HepG2 (cell line): Measurements from ENCODE around the gene MYO5B.

ENCODE experiments used
- POLR2A ChIP-seq, 2 experiments: IDR thresholded peaks; 2 replicates each; pipeline ENCODE4 v1.6.1; 2011; ENCODE audit warnings: low read depth in 2 of 2, low read length in 2 of 2, mild to moderate bottlenecking in 1 of 2, moderate library complexity in 1 of 2; ENCODE audit not compliant: insufficient read depth in 1 of 2
- POLR2AphosphoS5 ChIP-seq: IDR thresholded peaks from 2 replicates; pipeline ENCODE4 v1.6.1; 2012; ENCODE audit warnings: low read depth, low read length
- REXO4 ChIP-seq: sonication (generic); formaldehyde crosslinking; IDR thresholded peaks from 2 replicates; pipeline ENCODE4 v1.8.0; 2022; ENCODE audit warnings: missing genetic modification reagents, mild to moderate bottlenecking, borderline replicate concordance
- RFXAP ChIP-seq: sonication (generic); formaldehyde crosslinking; IDR thresholded peaks from 2 replicates; pipeline ENCODE4 v1.4.0; 2020; ENCODE audit warnings: missing genetic modification reagents, borderline replicate concordance
- SATB2 ChIP-seq: sonication (generic); formaldehyde crosslinking; IDR thresholded peaks from 2 replicates; pipeline ENCODE4 v1.5.0; 2020; ENCODE audit warnings: missing genetic modification reagents
- ZMYM3 ChIP-seq: sonication (generic); formaldehyde crosslinking; IDR thresholded peaks from 2 replicates; pipeline ENCODE4 v1.5.1; 2020; ENCODE audit warnings: mild to moderate bottlenecking, missing genetic modification reagents
- ZNF563 ChIP-seq: sonication (generic); formaldehyde crosslinking; IDR thresholded peaks from 2 replicates; pipeline ENCODE4 v1.8.0; 2022; ENCODE audit warnings: mild to moderate bottlenecking, moderate library complexity, missing genetic modification reagents
- ZZZ3 ChIP-seq: sonication (generic); formaldehyde crosslinking; IDR thresholded peaks from 2 replicates; pipeline ENCODE4 v1.4.0; 2020; ENCODE audit warnings: missing genetic modification reagents, mild to moderate bottlenecking, borderline replicate concordance

DNA sequence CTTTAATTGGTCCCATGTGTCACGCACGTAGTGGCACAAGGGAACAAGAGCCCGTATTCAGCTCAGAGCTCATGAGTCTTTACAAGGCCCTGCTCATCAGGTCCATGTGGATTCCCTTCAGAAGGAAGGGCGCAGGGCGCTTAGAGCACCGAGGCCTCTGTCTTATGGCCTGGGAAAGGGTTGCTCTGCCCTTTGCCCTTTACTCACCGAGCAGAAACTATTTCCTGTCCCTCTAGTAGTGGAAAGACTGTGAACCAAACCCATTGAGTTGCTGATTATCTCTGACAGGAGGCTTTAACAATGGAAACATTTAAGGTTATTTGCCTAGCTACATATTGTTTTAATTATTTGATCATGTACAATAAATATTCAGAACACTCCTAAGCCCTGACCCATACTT, 279.6 kb downstream of the MYO5B start:
- TF ChIP-seq RFXAP (CRISPR knock-in tag) (no peak), POLR2AphosphoS5 (no peak), POLR2A (IDR thresholded peaks at IDR 0.05; ENCODE audit: insufficient read depth in 1 of 2, low read depth in 2 of 2, low read length in 2 of 2) (no peak), SATB2 (CRISPR knock-in tag) (no peak), ZMYM3 (0 out of 2 replicates have a peak, but pooled peaks have one; percentile 35), REXO4 (CRISPR knock-in tag) (no peak), ZNF563 (CRISPR knock-in tag) (no peak), ZZZ3 (no peak)
